H9 (cell line): ENCODE data around the gene FLT3LG. TPM values are rescaled to one million over a fixed set of nuclear protein-coding genes. Genes with fewer than 3 reads are reported as not detected.

Experiments
- DNase-seq: peaks from one replicate; pipeline ENCODE4 v3.0.0-alpha.2; 2017
- H2AFZ ChIP-seq: one replicate; pipeline ENCODE4 v1.6.1; 2013; ENCODE audit warnings: mild to moderate bottlenecking, low read length, control low read depth, moderate library complexity
- H2AK5ac ChIP-seq: 2 replicates; pipeline ENCODE4 v1.6.1; 2013; ENCODE audit warnings: low read length, control low read depth, mixed read lengths; ENCODE audit not compliant: insufficient read length
- H2BK120ac ChIP-seq: one replicate; pipeline ENCODE4 v1.6.1; 2013; ENCODE audit warnings: low read depth, mild to moderate bottlenecking, low read length, control low read depth, inconsistent platforms; ENCODE audit not compliant: poor library complexity, severe bottlenecking
- H2BK12ac ChIP-seq: 2 replicates; pipeline ENCODE4 v1.6.1; 2013; ENCODE audit warnings: low read length, control low read depth, mixed read lengths, low read depth; ENCODE audit not compliant: insufficient read length
- H2BK15ac ChIP-seq: 2 replicates; pipeline ENCODE4 v1.6.1; 2013; ENCODE audit warnings: low read depth, low read length, control low read depth
- H2BK20ac ChIP-seq: one replicate; pipeline ENCODE4 v1.6.1; 2013; ENCODE audit warnings: low read depth, mild to moderate bottlenecking, low read length, control low read depth, inconsistent platforms; ENCODE audit not compliant: poor library complexity, severe bottlenecking
- H2BK5ac ChIP-seq: 2 replicates; pipeline ENCODE4 v1.6.1; 2013; ENCODE audit warnings: low read length, control low read depth, mixed read lengths; ENCODE audit not compliant: insufficient read length
- H3K14ac ChIP-seq: 2 replicates; pipeline ENCODE4 v1.6.1; 2013; ENCODE audit warnings: low read length, control low read depth; ENCODE audit not compliant: insufficient read depth
- H3K18ac ChIP-seq: 2 replicates; pipeline ENCODE4 v1.6.1; 2013; ENCODE audit warnings: low read depth, mild to moderate bottlenecking, mixed read lengths, low read length, control low read depth; ENCODE audit not compliant: insufficient read length
- H3K23ac ChIP-seq: 2 replicates; pipeline ENCODE4 v1.6.1; 2013; ENCODE audit warnings: low read length, control low read depth, mixed read lengths, low read depth; ENCODE audit not compliant: insufficient read length
- H3K23me2 ChIP-seq: 2 replicates; pipeline ENCODE4 v1.6.1; 2013; ENCODE audit warnings: low read depth, mild to moderate bottlenecking, mixed read lengths, low read length, control low read depth; ENCODE audit not compliant: insufficient read length, poor library complexity, severe bottlenecking
- H3K27ac ChIP-seq: 2 replicates; pipeline ENCODE4 v1.5.1; 2013; ENCODE audit warnings: low read length, control low read depth, mixed read lengths, low read depth; ENCODE audit not compliant: insufficient read length
- H3K27me3 ChIP-seq: 2 replicates; pipeline ENCODE4 v1.6.1; 2013; ENCODE audit warnings: low read length, control low read depth, inconsistent platforms; ENCODE audit not compliant: insufficient read depth
- H3K4ac ChIP-seq: 2 replicates; pipeline ENCODE4 v1.6.1; 2013; ENCODE audit warnings: low read depth, mild to moderate bottlenecking, control low read depth, inconsistent platforms, low read length, moderate library complexity
- H3K4me1 ChIP-seq: 2 replicates; pipeline ENCODE4 v1.6.1; 2013; ENCODE audit warnings: low read length, control low read depth, inconsistent platforms; ENCODE audit not compliant: insufficient read depth
- H3K4me2 ChIP-seq: 2 replicates; pipeline ENCODE4 v1.6.1; 2013; ENCODE audit warnings: low read length, control low read depth, mixed read lengths; ENCODE audit not compliant: insufficient read length, insufficient read depth
- H3K56ac ChIP-seq: 2 replicates; pipeline ENCODE4 v1.6.1; 2013; ENCODE audit warnings: low read depth, mild to moderate bottlenecking, mixed read lengths, low read length, control low read depth; ENCODE audit not compliant: insufficient read length
- H3K79me1 ChIP-seq: 2 replicates; pipeline ENCODE4 v1.6.1; 2013; ENCODE audit warnings: low read depth, mild to moderate bottlenecking, moderate library complexity, low read length, control low read depth, inconsistent platforms; ENCODE audit not compliant: insufficient read depth, poor library complexity, severe bottlenecking
- H3K79me2 ChIP-seq: 2 replicates; pipeline ENCODE4 v1.6.1; 2013; ENCODE audit warnings: low read length, control low read depth, inconsistent platforms; ENCODE audit not compliant: insufficient read depth
- H3K9ac ChIP-seq: 2 replicates; pipeline ENCODE4 v1.6.1; 2013; ENCODE audit warnings: low read length, control low read depth, mixed read lengths; ENCODE audit not compliant: insufficient read length; ENCODE audit errors: extremely low read depth
- H3K9me3 ChIP-seq: one replicate; pipeline ENCODE4 v1.6.1; 2013; ENCODE audit warnings: low read depth, low read length, inconsistent platforms; ENCODE audit not compliant: control insufficient read depth
- H3T11ph ChIP-seq: one replicate; pipeline ENCODE4 v1.6.1; 2013; ENCODE audit warnings: mild to moderate bottlenecking, low read length, control low read depth, inconsistent platforms
- H4K20me1 ChIP-seq: one replicate; pipeline ENCODE4 v1.6.1; 2013; ENCODE audit not compliant: control insufficient read depth, insufficient read length, insufficient read depth
- H4K5ac ChIP-seq: 2 replicates; pipeline ENCODE4 v1.6.1; 2013; ENCODE audit warnings: low read depth, mild to moderate bottlenecking, mixed read lengths, low read length, control low read depth; ENCODE audit not compliant: insufficient read length
- H4K8ac ChIP-seq: replicated peaks from 2 replicates; pipeline ENCODE4 v1.6.1; 2013; ENCODE audit warnings: low read length, control low read depth, mixed read lengths, low read depth; ENCODE audit not compliant: insufficient read length
- H4K91ac ChIP-seq: 2 replicates; pipeline ENCODE4 v1.6.1; 2013; ENCODE audit warnings: low read depth, mild to moderate bottlenecking, moderate library complexity, mixed read lengths, low read length, control low read depth; ENCODE audit not compliant: insufficient read length
- H3K27ac Mint-ChIP-seq, 3 experiments: 2 replicates in 2 of 3; 3 replicates in 1 of 3; pipeline ENCODE4 v1.8.0; 2020 to 2021; ENCODE audit warnings: mixed read lengths in 3 of 3, mild to moderate bottlenecking in 1 of 3, moderate library complexity in 1 of 3
- H3K27me3 Mint-ChIP-seq: 2 replicates; pipeline ENCODE4 v1.8.0; 2021; ENCODE audit warnings: low read depth, mild to moderate bottlenecking, moderate library complexity, mixed read lengths
- H3K36me3 Mint-ChIP-seq, 3 experiments: 2 replicates in 2 of 3; 3 replicates in 1 of 3; pipeline ENCODE4 v1.8.0; 2020 to 2021; ENCODE audit warnings: low read depth in 3 of 3, mixed read lengths in 3 of 3; ENCODE audit not compliant: insufficient read depth in 1 of 3
- H3K4me1 Mint-ChIP-seq, 2 experiments: 2 replicates each; pipeline ENCODE4 v1.8.0; 2020; ENCODE audit warnings: mixed read lengths in 2 of 2
- H3K4me3 Mint-ChIP-seq, 2 experiments: 2 replicates in 1 of 2; 3 replicates in 1 of 2; pipeline ENCODE4 v1.8.0; 2020 to 2021; ENCODE audit warnings: mild to moderate bottlenecking in 2 of 2, mixed read lengths in 2 of 2, moderate library complexity in 1 of 2
- H3K9me3 Mint-ChIP-seq, 2 experiments: 2 replicates in 1 of 2; 3 replicates in 1 of 2; pipeline ENCODE4 v1.8.0; 2020; ENCODE audit warnings: mild to moderate bottlenecking in 2 of 2, mixed read lengths in 2 of 2, moderate library complexity in 1 of 2
- WGBS: extraction: QIAGEN DNeasy Blood & Tissue Kit; methylation state at CpG from one replicate; pipeline ENCODE4 v1.1.7; 2013; ENCODE audit warnings: missing lambda C conversion rate, low lambda C conversion rate, mixed read lengths; ENCODE audit not compliant: insufficient read length; ENCODE audit errors: extremely low coverage; 5-methylcytosine and 5-hydroxymethylcytosine counted together
- total RNA-seq: library from RNA; stranded (reverse); gene quantifications from 2 replicates; pipeline ENCODE4 v1.2.1, GENCODE V29; 2021
- TF ChIP-seq, protein P1 (sequence below): fragments of 200-600 bp; sonication (generic); conservative IDR thresholded peaks from 3 replicates; pipeline ENCODE4 v1.8.0; 2021; ENCODE audit warnings: antibody characterized with exemption, mild to moderate bottlenecking

FLT3LG gene
- total RNA-seq, 1 experiment from 2014 or later: 2.1 TPM

DNA sequence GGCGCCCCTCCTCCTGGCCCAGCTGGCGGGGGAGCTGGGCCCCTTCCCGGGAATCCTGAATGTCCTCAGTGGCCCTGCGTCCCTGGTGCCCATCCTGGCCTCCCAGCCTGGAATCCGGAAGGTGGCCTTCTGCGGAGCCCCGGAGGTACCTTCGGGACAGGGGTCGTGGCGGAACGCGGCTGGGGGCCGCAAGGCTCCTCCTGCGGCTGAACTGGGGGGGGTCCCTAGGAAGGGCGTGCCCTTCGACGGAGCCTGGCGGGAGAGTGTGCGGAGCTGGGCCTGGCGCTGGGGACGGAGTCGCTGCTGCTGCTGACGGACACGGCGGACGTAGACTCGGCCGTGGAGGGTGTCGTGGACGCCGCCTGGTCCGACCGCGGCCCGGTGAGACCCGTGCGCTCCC, 12.4 kb upstream of the FLT3LG start:
- H3K23me2 ChIP-seq: no peaks in the 10 kb centered on the region
- H4K91ac ChIP-seq: no peak overlapping the region
- no peak overlapping the region for H2AK5ac ChIP-seq
- no peak overlapping the region for H3K27ac ChIP-seq
- TF ChIP-seq, protein P1, sequence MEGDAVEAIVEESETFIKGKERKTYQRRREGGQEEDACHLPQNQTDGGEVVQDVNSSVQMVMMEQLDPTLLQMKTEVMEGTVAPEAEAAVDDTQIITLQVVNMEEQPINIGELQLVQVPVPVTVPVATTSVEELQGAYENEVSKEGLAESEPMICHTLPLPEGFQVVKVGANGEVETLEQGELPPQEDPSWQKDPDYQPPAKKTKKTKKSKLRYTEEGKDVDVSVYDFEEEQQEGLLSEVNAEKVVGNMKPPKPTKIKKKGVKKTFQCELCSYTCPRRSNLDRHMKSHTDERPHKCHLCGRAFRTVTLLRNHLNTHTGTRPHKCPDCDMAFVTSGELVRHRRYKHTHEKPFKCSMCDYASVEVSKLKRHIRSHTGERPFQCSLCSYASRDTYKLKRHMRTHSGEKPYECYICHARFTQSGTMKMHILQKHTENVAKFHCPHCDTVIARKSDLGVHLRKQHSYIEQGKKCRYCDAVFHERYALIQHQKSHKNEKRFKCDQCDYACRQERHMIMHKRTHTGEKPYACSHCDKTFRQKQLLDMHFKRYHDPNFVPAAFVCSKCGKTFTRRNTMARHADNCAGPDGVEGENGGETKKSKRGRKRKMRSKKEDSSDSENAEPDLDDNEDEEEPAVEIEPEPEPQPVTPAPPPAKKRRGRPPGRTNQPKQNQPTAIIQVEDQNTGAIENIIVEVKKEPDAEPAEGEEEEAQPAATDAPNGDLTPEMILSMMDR: no peak
- no peaks in the 10 kb centered on the region for H3K79me1 ChIP-seq
- no peak overlapping the region for H3K18ac ChIP-seq
- no peak overlapping the region for H3K23ac ChIP-seq
- H2BK20ac ChIP-seq: no peak overlapping the region
- H3K27me3 ChIP-seq: no peaks in the 10 kb centered on the region
- H3K27me3 Mint-ChIP-seq: no peaks in the 10 kb centered on the region
- H2BK5ac ChIP-seq: no peak overlapping the region
- no peak overlapping the region for H4K5ac ChIP-seq
- H3K4me1 Mint-ChIP-seq: no peaks in the 10 kb centered on the region
- H3K56ac ChIP-seq: no peak overlapping the region
- no peaks in the 10 kb centered on the region for H3K9me3 ChIP-seq
- no peak overlapping the region for H4K8ac ChIP-seq
- no peak overlapping the region for H2BK15ac ChIP-seq
- no peak overlapping the region for H2BK120ac ChIP-seq
- H3K27ac Mint-ChIP-seq: no peak overlapping the region
- H3K36me3 Mint-ChIP-seq: peaks cover 16 to 34% (median 32%) of the 10 kb centered on the region in 3 experiments; a peak in 6 of 7 replicates
- no peak overlapping the region for H3K9ac ChIP-seq
- DNase-seq: no peak
- H3K4me1 ChIP-seq: no peaks in the 10 kb centered on the region
- H2AFZ ChIP-seq: no peak overlapping the region
- H3T11ph ChIP-seq: no peak overlapping the region
- H3K9me3 Mint-ChIP-seq: no peaks in the 10 kb centered on the region
- no peak overlapping the region for H3K4ac ChIP-seq
- no peak overlapping the region for H3K4me2 ChIP-seq
- WGBS: no CpG with 5 or more reads among the region's 37 CpGs
- H3K4me3 Mint-ChIP-seq: no peak overlapping the region
- no peak overlapping the region for H3K14ac ChIP-seq
- H2BK12ac ChIP-seq: no peak overlapping the region
- no peaks in the 10 kb centered on the region for H3K79me2 ChIP-seq
- H4K20me1 ChIP-seq: no peaks in the 10 kb centered on the region
